Measurements from ENCODE around the gene TBPL2.
"Not testable (repeated sequence)": the region's sequence is repeated elsewhere in the genome, so short reads cannot be mapped to it uniquely, and the experiment has no call there.

TBPL2 gene

DNA sequence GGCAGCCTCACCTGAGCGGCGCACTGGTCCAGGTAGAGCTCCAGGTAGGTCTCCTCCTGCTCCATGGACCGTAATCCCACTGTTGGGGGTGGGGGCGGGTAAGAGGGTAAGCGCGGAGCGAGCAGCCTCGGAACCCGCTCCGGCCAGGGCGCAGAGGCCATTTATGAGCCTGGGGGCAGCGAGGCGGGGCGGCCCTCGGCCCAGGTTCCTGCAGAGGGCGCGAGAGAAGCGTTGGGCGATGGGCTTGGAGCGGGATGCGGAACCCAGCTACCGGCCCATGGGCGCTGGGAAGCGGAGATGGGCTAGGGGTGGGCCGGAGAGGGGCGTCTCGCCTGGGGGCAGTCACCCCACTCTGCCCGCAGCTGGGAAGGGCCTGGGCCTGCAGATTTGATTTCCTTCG is at the start of gene TBPL2:
TSS of gene TBPL2 (minus strand) at position 232 of the 400 bp plus-strand sequence. CDS start at position 65, 167 bp downstream.
- no peak for DNase-seq (ENCODE audit: low read depth)

DNA sequence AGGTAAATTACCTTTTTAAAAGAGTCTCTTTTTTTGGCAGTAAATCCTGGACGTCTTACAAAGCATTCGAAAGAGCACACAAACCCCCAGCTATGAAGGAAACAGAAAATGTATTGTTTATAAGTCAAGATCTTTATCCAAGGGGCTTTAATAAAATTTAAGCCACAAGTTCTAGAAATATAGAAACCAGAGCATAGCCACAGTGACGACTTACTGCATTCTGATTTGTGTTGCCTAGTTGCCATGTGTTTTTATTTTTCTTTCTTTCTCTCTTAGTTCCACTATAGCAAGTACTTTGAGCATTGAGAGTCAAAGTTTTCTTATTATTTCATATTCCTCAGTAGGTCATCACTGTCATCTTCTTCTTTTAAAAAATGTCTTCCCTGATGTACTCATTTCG is 47.8 kb upstream of the TBPL2 start:
- no peak for DNase-seq (ENCODE audit: low read depth)

DNA sequence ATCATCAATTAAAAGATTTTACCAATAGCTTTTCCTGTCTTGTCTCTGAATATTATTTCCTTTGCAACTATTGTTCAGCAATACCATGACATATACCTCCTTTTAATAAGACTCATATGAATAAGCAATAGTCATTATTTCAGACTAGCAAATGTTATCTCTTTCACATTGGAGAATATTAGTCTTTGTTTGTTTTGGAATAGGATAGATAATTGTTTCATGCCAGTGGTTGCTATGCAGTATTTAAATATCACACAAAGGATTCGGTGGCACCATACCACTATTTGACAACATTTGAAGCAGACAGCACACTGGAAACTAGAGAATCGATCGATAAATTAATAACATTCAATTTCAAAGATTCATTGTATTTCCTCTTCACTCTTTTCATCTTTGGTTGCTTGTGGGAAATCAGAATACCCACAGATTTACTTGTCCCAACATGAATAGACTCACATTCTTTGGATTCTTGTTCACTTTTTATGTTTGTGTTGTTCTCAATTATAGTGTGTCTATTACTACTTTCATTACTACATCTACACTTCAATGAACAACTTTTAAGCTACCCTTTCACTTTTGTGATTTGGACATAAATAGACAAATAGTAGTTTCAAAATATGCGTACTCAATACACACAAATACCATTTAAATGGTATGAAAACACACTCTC is 42.7 kb upstream of the TBPL2 start:
- no peak for DNase-seq (ENCODE audit: low read depth)

DNA sequence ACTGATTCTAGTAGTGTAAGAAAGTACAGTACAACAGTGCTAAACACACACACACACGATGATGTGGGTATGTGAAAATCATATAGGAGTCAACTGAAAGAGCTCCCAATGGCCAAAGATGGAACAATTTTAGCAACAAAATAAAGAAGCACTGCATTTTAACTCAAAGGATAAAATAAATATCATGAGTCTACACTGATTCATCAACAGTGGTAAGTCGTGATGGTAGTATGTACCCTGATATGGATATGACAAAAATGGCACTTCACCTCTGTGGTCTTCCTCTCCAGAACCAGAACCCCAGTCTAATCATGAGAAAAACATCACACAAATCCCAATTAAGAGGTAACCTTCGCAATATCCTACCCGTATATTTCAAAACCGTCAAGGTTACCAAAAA is 41.4 kb upstream of the TBPL2 start:
- no peak for DNase-seq (ENCODE audit: low read depth)

DNA sequence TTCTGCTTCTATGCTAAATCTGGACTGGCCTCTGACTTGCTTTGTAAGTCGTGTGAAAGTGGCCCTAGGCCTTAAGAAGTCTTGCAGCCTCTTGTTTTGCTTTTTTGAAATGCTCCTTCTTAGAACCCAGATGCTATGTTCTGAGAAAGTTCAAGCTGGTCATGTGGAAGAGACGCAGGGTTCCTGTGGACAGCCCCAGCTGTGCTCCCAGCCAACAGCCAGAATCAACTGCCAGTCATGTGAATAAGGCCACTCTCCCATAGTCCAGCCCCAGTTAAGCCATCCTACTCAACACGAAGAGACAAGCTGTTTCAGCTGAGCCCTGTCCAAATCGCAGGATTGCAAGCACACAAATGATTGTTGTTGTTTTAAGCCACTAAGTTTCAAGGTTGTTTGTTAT is 37.3 kb upstream of the TBPL2 start:
- DNase-seq (ENCODE audit: low read depth), result no peak

DNA sequence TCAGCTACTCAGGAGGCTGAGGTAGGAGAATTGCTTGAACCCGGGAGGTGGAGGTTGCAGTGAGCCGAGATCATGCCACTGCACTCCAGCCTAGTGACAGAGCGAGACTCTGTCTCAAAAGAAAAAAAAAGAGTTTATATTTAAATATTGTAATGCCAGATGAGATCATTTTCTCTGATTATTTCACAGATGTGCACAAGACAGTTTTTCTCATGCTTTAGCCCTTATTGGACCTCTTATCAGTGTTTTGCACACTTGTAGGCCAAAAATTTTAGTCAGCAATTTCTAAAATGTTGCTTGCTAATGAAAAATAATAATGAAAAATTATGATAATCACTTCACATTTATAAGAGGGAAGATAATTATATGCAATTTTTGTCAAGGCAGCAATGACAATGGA is 36.0 kb upstream of the TBPL2 start:
- DNase-seq (ENCODE audit: low read depth), result not testable (repeated sequence)

DNA sequence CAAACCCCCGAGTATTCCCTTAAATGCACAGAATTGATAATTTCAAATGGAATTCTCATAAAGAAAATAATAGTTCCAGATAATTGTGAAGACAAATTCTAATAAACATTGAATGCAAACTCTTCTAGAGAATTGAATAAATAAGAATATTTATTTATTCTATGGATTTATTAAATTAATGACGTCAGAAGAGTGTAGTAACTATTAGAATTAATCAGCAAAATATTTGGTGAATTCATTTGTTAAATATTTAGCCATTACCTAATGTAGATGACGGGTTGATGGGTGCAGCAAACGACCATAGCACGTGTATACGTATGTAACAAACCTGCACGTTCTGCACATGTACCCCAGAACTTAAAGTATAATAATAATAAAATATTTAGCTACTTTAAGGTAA is 33.4 kb upstream of the TBPL2 start:
- no peak for DNase-seq (ENCODE audit: low read depth)

DNA sequence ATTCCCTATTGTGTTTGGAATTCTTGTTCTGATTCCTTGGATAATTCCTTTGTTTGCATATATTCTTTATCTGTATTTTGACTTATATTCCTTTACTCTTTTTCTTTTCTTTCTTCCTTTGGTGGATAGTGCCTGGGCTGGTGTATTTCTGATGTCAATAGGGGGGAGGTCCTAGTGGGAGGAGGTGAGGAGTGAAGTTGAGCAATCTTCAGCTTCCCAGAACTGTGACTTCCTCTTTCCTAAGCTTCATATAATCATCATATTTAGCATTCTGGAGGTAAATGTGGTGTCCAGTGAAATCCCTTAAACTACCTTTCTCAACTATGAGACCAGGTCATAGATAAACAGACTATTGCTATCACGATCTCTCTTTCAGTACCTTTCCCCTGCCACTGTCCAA is 29.6 kb upstream of the TBPL2 start:
- DNase-seq (ENCODE audit: low read depth), result no peak

DNA sequence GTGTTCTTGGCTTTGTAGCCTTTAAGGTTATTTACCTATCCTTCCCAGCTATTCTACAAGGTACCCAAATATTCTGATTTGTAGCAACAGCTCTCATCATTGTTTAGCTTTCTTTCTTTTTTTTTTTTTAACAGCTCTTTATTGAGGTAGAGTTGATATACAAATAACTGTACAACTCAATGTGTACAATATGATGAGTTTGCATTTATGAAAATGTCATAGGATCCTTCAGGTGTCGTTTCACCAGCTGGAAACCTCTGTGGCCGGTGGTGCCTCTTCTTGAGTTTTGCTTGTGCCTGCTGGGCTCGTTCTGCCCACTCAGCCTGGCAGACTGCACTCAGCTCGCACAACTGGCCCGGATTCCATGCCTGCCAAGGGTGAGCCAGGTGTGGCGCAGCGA is 26.9 kb upstream of the TBPL2 start:
- DNase-seq (ENCODE audit: low read depth), result no peak

DNA sequence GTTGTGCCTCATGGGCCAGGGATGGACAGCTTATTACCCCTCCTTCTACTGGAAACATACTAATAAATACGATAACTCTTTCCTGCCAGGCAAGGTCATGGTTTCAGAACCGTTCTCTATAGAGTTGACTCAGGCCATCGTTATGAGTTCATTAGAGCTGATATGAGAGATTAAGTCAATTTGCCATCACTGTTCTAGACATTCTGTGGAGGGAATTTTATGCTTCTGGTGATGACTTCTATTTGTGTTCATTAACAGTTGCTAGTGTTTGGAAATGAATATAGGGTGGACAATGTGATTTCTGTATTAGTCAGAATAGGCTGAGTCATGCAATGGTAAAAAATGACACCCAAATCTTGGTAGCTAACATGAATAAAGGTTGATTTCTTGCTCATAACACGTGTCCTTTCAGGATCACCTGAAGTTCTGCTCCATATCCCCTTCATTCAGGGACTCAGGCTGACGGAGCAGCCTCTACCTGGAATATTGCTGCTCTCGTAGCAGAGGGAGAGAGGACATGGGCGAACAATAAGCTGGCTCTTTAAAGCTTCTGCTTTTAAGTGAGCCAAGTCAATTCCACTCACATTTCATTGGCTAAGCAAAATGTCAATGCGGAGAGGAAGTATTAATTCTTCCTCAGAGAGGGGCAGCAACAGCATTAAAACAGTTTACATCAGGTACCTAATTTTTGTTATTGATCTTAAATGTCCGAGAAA is 18.5 kb upstream of the TBPL2 start:
- peak; percentile 33 for DNase-seq (ENCODE audit: low read depth)

DNA sequence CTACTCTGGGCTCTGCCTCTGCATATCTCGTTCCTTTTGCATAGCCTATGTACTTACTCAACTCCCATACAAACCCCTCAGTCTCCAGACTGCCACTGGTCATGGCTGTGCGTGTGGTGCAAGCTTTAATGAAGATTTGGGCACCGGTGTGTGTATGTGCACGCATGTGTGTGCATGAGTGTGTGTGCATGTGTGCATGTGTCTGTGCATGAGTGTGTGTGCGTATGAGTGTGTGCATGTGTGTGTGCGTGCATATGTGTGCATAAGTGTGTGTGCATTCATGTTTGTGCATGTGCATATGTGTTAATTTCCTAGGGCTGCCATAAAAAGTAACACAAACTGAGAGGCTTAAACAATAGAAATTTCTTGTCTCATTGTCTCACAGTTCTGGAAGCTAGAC is 17.1 kb upstream of the TBPL2 start:
- no peak for DNase-seq (ENCODE audit: low read depth)

DNA sequence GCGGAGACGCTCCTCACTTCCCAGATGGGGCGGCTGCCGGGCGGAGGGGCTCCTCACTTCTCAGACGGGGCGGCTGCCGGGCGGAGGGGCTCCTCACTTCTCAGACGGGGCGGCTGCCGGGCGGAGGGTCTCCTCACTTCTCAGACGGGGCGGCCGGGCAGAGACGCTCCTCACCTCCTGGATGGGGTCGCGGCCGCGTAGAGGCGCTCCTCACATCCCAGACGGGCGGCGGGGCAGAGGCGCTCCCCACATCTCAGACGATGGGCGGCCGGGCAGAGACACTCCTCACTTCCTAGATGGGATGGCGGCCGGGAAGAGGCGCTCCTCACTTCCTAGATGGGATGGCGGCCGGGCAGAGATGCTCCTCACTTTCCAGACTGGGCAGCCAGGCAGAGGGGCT is 16.0 kb upstream of the TBPL2 start:
- DNase-seq (ENCODE audit: low read depth), result not testable (repeated sequence)

DNA sequence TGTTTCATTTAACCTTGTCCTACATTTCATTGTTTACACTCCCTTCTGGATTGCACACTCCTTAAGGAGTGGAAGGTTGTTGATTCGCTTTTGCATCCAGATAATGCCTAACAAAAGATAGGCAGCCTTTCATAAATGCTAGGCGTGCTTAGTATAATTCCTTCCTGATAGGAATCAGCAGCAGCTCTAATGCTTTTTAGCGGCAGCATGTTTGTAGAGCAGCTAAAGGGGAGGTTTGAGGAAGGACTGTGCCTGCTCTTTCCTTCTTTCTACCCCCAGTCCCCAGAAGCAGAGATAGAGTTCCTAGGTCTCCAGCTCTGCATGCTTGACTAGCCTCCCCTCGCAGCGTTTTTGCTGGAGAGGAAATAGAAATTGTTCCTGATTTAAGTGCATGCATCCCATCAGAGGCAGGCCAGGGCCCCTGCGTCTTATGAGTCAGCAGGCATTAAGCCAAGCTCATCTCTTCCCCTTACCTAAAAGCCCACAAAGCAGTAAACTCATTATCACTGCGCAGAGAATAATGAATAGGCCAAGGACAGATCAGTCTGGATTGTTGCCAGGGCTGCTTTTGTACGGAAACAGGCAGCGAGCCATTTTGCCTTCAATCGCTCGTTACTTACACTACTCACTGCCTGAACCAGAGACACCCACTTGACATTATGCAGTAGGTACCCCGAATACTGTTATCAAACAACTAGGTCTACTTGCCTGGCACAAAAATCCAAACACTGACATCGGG is 14.0 kb upstream of the TBPL2 start:
- DNase-seq (ENCODE audit: low read depth), result no peak

DNA sequence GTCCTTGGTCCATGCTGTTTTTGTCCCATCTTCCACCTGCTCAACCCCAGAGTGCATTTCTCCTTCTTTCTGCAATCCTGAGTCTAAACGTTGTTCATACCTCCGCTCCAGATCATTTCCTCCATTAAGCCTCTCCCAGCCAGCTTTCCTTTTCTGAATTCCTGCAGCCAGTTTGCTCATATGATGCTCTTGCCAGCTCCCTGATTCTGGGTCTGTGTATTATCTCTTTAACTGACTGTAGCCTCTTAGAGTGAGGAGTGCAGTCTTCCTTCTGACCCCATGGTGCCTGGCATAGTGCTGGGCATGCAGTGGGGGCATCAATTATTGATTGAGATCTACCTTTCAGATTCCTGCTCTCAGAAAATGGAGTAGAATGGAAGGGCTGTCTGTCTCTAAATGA is 11.5 kb upstream of the TBPL2 start:
- DNase-seq (ENCODE audit: low read depth), result no peak

DNA sequence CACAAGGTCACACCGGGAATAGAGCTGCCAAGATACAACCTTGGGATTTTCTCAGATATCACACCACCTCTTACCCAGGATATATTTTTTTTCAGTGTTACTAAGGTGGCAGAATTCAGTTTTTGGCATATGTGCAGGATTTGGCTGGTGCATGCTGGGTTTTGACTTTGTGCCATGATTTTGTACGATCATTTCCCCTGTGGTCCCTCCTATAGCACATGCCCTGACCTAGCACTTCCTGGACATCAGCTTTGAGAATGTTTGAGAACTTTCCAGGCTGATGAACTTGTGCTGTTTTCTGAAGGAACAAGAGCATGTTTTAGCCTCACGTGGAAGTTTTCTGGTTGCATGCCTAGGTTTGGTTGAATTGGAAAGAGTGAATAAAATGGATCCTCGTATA is 11.0 kb upstream of the TBPL2 start:
- no peak for DNase-seq (ENCODE audit: low read depth)

DNA sequence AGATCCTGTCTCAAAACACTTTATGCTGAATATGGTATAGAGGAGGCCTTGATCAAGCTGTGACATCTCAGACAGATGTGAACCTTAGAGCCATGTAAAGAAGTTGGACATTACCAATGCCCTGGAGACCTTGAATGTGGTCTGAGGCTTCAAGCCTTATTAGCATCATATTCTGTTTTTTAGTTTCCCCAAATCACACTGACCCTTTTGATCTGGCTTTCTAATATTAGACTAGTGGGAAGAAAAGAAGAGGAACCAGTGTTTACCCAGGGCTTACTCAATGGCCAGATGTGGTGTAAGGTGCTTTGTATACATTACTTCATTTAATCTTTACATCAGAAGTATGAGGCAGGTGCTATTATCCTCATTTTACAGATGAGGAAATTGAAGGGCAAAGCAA is 10.6 kb upstream of the TBPL2 start:
- DNase-seq (ENCODE audit: low read depth), result no peak

DNA sequence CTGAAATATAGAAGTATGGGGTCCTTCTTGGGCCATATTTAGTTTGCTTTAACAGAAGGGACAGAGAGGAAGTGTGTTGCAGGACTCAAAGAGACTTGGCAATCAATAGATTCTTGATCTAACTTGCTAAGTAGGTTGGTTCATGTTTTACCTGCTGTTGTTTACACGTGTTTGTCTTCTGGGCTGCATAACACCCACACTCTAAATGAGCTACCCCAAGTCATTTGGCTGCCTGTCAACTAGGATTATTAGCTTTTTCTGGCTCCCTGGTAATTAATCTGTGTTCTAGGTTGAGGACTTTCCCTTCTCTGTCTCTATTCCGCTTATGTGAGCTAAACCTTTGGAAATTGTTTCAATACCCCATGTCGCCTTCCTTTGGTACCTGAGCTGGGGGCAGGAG is 10.1 kb upstream of the TBPL2 start:
- no peak for DNase-seq (ENCODE audit: low read depth)

DNA sequence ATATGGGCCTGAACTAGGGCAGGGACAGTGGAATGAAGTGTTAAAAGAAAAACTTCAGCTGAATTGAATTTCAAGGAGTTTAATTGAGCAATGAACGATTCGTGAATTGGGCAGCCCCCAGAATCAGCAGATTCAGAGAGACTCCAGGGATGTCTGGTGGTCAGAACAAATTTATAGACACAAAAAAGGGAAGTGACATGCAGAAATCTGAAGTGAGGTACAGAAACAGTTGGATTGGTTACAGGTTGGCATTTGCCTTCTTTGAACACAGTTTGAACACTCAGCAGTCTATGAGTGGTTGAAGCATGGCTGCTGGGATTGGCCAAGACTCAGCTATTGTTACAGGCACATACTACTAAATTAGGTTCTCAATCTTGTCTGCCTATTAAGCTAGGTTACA is 9.7 kb upstream of the TBPL2 start:
- DNase-seq (ENCODE audit: low read depth), result no peak

DNA sequence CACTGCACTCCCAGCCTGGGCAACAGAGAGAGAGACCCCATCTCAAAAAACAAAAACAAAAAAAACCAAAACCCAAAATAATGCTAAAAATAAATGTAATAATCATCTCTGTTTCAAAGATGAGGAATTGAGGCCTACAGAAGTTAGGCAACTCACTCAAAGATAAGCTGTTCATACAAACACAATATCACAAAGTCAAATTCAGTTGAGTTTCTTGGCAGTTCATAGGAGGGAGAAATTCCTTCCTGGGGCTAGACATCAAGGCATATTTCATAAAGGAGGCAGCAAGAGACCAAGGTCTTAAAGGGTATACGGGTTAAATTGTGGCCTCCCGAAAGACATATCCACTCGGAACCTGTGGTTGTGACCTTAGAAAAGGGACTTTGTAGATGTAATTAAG is 8.7 kb upstream of the TBPL2 start:
- DNase-seq (ENCODE audit: low read depth), result no peak

DNA sequence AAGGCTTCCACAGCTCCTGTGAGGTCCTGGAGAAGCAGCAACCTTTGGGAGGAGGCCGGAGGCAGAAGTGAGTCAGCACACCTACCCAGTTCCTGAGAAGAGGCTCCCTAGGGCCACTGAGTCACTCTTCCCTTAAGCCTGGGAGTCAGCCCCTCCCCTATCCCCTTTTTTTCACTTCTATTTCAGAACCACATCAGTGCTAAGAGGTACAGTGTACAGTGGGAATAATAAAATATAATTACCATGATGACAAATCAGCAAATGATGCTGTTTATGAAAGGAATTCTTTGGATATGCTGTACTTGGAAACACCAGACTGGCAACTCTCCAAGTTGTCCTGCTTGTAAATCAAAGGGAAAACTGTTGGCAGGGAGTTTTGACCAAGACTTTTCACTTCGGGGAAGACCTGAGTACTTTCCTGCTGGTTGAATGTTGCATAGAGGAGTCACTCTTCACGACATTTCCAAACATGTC is 7.8 kb upstream of the TBPL2 start:
- peak; percentile 96 for DNase-seq (ENCODE audit: low read depth)

DNA sequence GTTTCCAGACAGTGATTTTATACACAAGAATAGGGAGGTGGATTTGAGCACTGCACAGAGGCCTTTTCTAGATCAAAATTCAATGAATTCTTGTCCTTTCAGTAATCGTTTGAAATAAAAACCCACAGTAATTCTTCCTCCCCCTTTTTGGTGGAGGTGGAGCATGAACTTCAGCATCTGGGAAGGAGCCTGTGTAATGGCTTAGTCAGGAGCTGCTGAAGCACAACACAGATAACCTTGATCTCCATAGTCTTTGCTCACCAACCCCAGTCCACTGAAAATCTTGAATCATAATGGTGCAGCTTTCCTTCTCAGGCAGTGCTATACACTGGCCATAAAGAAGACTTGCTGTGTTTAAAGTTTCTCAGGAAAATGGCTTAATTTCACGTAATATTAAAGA is 6.4 kb upstream of the TBPL2 start:
- peak; percentile 67 for DNase-seq (ENCODE audit: low read depth)

DNA sequence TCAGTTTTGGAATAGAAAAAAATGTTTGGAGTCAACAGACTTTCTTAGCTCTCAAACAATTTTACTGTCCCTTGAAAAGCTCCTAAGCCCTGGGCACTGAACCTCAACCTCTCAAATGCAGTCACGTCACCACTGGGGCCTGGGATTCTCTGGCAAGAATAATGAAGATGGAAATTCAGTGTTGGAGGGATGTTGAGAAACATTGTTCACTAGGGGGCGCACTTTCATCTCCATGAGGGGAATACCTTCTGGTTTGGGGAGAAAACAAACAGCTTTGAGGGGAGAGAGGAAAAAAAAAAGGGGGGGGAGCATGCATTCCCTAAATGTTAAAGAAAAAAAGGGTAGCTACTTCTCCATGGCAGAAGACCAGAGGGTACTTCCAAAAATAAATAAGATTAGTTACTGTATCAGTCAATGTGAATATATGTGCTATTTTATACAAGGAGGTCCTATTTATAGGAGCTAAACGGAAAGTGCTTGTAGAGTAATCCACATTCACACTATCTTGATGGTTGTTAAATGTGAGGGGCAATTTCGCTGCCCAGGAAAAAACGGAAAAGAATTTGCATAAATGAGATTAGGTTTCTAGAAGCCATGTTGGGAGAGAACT is 5.8 kb upstream of the TBPL2 start:
- DNase-seq (ENCODE audit: low read depth), result peak; percentile 51

DNA sequence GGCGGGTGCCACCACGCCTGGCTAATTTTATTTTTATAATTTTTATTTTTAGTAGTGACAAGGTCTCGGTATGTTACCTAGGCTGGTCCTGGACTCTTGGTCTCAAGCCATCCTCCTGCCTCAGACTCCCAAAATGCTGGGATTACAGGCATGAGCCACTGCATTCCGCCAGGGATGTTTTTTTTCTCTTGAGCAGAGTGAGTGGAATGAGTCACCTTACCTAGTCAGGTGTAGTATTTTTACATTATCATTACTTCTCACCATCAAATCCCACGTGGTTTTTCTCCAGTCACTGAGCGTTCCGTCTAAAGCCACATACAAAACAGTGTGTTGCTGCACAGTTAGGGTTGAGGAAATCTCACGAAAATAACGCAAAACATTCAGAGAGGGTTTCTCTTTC is 870 bp upstream of the TBPL2 start:
- DNase-seq (ENCODE audit: low read depth), result no peak

Measured in HS-5 (cell line).